GM18951 (cell line): Measurements from ENCODE around the gene SLIT3.

Experiments used
- POLR2A ChIP-seq: IDR thresholded peaks from 4 replicates; pipeline ENCODE4 v1.6.1; 2011; ENCODE audit warnings: mild to moderate bottlenecking; ENCODE audit not compliant: insufficient read length, insufficient read depth; ENCODE audit errors: extremely low read depth
- in situ Hi-C: fragments of 300-500 bp; cut with MboI; formaldehyde crosslinking; loops from one replicate; pipeline ENCODE4 v1.12.0; 2022; ENCODE audit warnings: low sequenced_read_pairs, mixed read lengths, inconsistent platforms; ENCODE audit not compliant: unreplicated experiment

SLIT3 gene

DNA sequence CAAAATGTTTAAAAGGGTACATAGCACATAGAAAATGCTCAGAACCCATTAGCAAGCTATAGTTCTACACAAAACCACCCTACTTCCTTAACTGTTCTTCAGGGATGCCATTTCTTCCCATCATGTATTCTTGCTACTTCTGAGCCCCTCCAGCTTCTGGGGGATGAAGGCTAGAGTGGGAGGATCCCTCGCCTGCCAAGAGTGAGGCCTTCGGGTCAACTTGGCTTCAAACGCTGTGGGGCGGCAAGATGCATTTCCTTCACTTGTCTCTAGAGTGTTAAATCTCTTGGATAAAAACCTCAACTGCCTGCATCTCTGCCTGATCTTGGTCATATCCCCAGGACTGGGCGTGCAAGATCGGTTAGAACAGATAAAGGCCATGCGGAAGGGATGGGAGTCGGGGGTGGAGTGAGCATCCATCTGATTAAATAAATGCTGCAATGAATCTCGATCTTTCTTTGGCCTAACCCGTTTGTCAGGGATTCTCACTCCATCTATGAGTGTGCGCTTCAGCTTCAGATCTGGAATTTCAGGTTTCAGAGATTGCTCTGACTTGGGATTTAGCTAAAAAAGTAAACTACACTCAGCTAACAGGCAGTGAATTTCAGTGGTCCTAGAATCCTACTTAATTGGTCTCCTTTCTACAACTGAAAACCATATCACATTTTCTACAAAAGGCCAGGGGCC lies 603.8 kb downstream of the SLIT3 start:
- TF ChIP-seq POLR2A, result no peak
- in situ Hi-C loops, result loop anchor here (25.0 kb wide), 1 partner anchor 615 kb away; the partner anchor contains the start of gene SLIT3

DNA sequence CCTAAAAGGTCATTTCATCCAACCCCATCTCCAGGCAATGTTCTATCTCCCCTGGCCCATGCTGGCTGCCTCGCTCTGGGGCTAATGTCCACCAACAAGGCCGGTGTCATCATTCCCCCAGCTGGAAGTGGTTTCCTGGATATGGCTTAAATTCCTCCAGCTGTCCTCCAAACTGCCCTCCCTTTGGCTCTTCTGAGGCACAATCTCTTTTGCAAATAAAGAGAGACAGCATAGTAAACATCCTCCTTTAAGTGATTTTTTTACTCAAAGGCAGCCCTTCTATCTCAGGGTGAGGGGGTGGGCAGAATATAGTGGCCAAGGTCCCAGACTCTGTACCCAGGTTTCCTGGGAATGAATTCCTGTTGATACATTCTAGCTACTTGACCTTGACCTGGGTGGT lies 604.3 kb downstream of the SLIT3 start:
- TF ChIP-seq POLR2A, result no peak
- in situ Hi-C loops, result loop anchor here (25.0 kb wide), 1 partner anchor 616 kb away; the partner anchor contains the start of gene SLIT3

DNA sequence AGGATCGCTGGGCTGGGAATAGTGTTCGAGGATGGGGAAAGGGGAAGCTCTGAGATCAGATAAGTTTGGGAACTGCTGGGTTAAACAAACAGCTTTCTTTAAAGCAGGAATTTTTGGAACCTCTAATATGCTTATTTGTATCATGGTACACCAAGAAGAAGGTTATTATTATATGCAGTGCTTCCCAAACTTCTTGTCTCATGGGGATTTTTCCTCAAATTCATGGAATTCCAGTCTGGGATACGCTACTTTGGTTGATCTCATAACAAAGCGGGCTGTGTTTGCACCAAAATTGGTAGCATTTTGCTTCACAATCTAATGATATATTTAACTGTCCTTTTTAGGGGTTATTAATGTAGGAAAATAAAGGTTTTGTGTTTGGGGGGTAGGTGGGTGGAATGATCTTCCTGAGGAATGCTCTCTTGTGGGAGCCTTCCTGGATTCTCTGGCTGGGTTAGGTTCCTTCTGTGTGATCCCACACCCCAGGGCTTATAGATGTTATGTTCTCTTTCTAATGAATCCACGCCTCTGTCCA lies 605.6 kb downstream of the SLIT3 start:
- in situ Hi-C loops, result loop anchor here (25.0 kb wide), 1 partner anchor 617 kb away; the partner anchor contains the start of gene SLIT3
- no peak for TF ChIP-seq POLR2A

DNA sequence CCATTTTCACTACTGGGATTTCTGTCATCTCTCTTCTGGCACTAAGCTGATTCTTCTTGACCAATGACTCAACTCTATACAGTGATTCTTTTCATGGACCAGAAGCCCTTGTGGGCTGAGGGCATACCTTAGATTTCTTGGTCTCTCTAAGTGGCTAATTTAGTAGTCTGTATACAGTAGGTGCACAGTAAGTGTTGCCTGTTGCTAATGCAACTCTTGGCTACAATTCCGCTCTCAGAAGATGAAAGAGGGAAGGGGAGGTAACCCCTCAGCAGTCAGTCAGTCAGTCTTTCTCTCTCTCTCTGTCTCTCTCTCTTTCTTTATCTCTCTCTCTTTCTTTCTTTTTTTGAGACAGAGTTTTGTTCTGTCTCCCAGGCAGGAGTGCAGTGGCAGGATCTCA lies 606.6 kb downstream of the SLIT3 start:
- TF ChIP-seq POLR2A, result no peak
- in situ Hi-C loops, result loop anchor here (25.0 kb wide), 1 partner anchor 618 kb away; the partner anchor contains the start of gene SLIT3

DNA sequence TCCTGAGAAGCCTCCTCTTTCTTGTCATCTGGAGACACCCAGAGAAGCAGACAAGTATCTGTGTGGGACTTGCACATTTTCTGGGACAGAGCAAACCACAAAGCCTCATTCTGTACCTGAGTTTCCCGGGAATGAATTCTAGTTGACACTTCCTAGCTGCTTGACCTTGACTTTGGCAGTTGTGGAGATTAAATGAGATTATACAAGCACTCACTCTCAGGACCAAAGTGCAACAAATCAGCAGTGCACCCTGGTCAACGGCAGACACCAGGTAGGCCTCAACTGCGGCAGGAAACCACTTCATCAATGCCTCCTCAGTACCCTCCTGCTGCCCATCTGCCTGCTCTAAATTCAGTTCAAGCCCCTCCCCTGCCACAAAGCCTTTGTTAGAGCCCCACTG lies 607.1 kb downstream of the SLIT3 start:
- no peak for TF ChIP-seq POLR2A
- in situ Hi-C loops, result loop anchor here (25.0 kb wide), 1 partner anchor 618 kb away; the partner anchor contains the start of gene SLIT3

DNA sequence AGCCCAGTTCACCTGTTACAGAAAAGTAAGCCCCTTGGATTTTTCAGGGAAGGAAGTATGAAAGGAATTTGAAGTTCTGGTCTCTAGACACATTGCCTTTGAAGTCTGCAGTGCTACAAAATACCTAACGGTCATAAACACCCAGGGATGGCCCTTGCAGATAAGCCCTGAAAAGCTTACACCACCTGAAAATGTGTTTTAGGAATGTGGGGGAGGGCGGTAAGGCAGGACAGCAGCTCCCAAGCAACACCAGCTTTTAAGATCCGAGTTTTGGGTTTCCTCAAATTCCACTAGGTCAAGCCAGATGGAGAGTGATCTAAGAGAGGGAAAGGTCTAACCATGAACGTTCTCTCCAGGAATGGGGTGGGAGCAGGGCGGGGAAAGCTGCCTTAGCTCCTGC lies 607.6 kb downstream of the SLIT3 start:
- no peak for TF ChIP-seq POLR2A
- in situ Hi-C loops, result loop anchor here (25.0 kb wide), 1 partner anchor 619 kb away; the partner anchor contains the start of gene SLIT3

DNA sequence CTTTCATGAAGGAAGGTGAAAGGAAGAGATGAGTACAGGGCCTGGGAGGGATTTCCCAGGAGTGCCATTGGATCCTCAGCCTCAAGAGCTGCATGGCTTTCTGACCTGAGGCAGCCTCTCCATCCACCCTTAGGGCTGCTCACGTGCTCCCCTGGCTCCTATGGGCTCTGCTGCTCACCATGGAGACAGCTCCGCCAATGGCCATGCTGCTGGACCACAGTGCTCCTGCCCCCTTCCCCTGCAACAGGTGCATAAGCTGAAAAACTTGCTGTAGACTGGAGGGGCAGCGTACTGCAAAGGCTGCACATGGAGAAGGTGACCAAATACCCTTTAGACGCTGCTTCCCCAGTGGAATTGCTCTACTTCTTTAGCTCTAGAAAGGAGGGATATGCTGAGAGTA lies 609.0 kb downstream of the SLIT3 start:
- no peak for TF ChIP-seq POLR2A
- in situ Hi-C loops, result loop anchor here (25.0 kb wide), 1 partner anchor 620 kb away; the partner anchor contains the start of gene SLIT3

DNA sequence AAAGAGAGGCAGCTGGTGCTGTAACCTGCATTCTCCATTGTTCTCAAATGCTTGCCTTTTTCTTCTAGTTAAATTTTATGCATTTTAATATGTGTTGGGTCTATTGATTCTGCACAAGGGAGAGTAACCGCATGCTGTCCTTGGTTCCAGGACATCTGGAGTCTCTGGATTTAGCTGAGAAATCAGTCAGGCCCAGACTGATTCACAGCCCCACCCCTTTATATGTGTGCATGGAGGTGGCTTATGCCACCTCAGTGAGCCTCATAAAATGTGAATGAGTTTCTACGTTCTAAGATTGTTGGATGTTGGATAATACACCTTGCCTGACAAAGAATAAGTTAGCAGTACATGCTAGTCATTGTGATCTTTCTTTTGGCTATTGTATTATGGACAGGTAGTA lies 611.7 kb downstream of the SLIT3 start:
- no peak for TF ChIP-seq POLR2A
- in situ Hi-C loops, result loop anchor here (25.0 kb wide), 1 partner anchor 623 kb away; the partner anchor contains the start of gene SLIT3

DNA sequence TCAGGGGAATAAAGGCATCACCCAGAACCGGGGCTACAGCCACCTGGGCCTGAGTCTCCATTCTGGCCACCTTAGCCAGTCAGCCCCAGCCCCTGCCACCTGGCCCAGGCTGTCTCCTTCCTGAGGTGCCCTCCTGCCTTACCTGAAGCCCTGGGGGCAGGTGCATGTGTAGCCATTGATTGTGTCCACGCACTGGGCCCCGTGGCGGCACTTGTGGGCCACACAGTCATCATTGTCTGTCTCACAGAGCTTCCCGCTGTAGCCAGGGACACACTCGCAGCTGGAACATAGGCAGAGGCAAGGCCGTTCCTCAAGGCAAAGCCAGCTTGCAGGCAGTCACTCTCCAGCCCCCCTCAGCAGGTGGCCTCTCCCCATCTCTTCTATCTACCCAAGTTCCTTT lies 614.1 kb downstream of the SLIT3 start:
- in situ Hi-C loops, result loop anchor here (25.0 kb wide), 1 partner anchor 625 kb away; the partner anchor contains the start of gene SLIT3
- TF ChIP-seq POLR2A, result no peak

DNA sequence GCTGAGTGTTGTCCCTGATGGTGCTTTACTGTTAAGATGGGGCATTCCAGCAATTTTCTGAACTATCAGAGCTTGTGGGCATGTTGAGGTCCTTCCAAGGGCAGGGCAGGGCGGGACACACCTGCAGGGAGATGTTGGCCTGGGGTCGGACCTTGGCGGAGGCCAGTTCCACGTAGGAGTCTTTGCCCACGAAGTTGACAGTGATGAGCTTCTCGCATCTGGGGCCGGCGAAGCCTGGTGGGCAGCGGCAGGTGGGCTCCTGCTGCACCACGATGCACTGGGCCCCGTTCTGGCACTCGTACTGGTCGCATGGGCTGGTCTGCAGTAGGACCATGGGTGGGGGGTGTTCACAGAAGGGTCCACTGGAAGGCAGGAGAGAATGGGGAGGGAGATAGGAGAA lies 615.4 kb downstream of the SLIT3 start:
- in situ Hi-C loops, result loop anchor here (25.0 kb wide), 1 partner anchor 627 kb away; the partner anchor contains the start of gene SLIT3
- no peak for TF ChIP-seq POLR2A

DNA sequence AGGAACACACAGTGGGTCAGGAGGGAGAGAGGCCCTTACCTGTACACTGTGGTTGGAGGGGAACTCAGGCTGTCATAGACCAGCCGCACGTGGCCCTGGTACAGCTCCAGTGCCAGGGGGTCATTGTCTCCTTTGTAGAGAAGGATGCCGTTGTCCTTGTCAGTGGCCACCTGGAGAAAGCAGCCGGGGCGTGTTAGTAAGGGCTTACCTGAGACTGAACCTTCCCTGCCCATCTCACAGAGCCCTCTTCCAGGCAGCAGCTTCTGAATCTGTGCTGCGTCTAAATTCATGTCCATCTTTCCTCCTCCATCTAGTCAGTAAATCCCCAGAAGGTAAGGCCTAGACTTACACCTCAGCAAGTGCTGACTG lies 617.0 kb downstream of the SLIT3 start:
- in situ Hi-C loops, result loop anchor here (25.0 kb wide), 1 partner anchor 628 kb away; the partner anchor contains the start of gene SLIT3

DNA sequence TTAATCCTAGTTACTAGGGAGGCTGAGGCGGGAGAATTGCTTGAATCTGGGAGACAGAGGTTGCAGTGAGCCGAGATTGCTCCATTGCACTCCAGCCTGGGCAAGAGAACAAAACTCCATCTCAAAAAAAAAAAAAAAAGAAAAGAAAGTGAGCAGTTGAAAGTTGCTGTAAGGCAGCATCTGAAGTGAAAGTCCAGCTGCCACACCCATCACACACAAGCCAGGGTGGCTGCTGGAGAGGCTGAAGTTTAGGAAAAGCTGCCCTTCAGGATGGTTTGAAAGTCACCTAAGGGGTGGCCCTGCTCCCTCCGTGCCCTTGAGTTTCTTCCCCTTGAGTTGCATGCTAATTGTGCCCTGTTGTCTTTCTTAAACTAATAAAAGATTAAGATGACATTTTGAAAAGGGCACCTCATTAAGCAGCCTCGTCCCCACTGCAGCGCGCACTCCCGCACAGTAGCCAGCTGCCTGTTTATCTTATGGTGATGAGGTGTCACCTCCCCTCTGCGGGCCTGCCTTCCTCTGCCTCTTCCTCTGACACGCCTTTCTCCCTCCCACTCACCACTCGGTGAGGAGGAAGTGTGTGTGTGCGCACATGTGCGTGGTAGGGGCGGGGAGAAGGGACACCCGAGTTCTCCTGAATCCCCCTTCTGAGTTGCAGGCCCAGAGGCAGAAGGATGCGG lies 617.6 kb downstream of the SLIT3 start:
- in situ Hi-C loops, result loop anchor here (25.0 kb wide), 1 partner anchor 629 kb away; the partner anchor contains the start of gene SLIT3
- no peak for TF ChIP-seq POLR2A

More for the DNA sequence above, 617.0 kb downstream of the SLIT3 start:
- no peak for TF ChIP-seq POLR2A

DNA sequence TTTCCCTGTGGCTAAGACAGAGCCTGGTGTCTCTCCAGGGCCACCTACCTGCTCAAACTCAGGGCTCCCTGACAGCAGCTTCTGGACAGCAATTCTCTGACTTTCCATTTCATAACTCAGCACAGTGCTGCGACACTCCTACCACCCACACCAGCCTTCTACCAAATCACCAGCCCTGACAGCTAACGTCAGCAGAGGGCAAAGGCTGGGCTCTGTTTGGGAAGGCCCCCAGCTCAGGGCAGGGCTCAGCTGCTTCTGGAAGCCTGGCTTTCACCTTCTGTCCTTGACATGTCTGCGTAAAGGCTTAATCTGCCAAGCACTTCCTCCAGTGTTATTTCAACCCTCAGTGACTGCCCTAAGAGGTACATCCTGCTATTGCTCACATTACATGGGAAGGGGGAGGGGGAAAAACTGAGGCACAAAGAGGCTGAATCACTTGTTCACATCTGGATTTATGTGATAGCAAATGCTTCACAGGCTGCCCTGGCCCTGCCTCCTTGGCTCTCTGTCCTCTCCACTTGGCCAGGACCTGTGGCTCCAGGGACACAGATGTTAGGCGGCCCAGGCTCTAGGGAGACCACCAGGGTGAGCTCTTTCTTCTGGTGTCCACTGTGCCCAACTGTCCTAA lies 619.3 kb downstream of the SLIT3 start:
- no peak for TF ChIP-seq POLR2A
- in situ Hi-C loops, result loop anchor here (25.0 kb wide), 1 partner anchor 631 kb away; the partner anchor contains the start of gene SLIT3
